ENCODE results near the gene PCNT.
"Not testable (repeated sequence)": the region's sequence is repeated elsewhere in the genome, so short reads cannot be mapped to it uniquely, and the experiment has no call there.

PCNT gene

GRCh38 chr21:46385846-46386733, 62.1 kb downstream of the PCNT start:
- DNase-seq = peak; percentile 30

- no peak for DNase-seq
These were observed 62.8 kb downstream of the PCNT start for GRCh38 chr21:46386734-46387088.

GRCh38 chr21:46388206-46388880, 64.4 kb downstream of the PCNT start:
- DNase-seq = peak; percentile 16

GRCh38 chr21:46388896-46389295, 64.9 kb downstream of the PCNT start:
- DNase-seq = peak; percentile 80

GRCh38 chr21:46390603-46391545, 66.9 kb downstream of the PCNT start:
- no peak for DNase-seq

- DNase-seq = no peak
These were observed 67.8 kb downstream of the PCNT start for GRCh38 chr21:46391773-46392172.

GRCh38 chr21:46392921-46393320, 69.0 kb downstream of the PCNT start:
- no peak for DNase-seq

- no peak for DNase-seq
These were observed 69.5 kb downstream of the PCNT start for GRCh38 chr21:46393451-46393940.

- DNase-seq = no peak
These were observed 70.1 kb downstream of the PCNT start for GRCh38 chr21:46393941-46394594.

GRCh38 chr21:46394595-46395104, 70.7 kb downstream of the PCNT start:
- DNase-seq = no peak

- no peak for DNase-seq
These were observed 73.4 kb downstream of the PCNT start for GRCh38 chr21:46397211-46397905.

- DNase-seq = no peak
These were observed 74.0 kb downstream of the PCNT start for GRCh38 chr21:46397993-46398392.

GRCh38 chr21:46399129-46399528, 75.2 kb downstream of the PCNT start:
- no peak for DNase-seq

GRCh38 chr21:46399686-46400085, 75.7 kb downstream of the PCNT start:
- DNase-seq = no peak

- no peak for DNase-seq
These were observed 77.4 kb downstream of the PCNT start for GRCh38 chr21:46401186-46401910.

GRCh38 chr21:46402421-46402820, 78.5 kb downstream of the PCNT start:
- DNase-seq = no peak

- not testable (repeated sequence) for DNase-seq
These were observed 79.4 kb downstream of the PCNT start for GRCh38 chr21:46403234-46403811.

GRCh38 chr21:46404306-46404705, 80.3 kb downstream of the PCNT start:
- DNase-seq = no peak

GRCh38 chr21:46406001-46406400, 82.0 kb downstream of the PCNT start:
- no peak for DNase-seq

GRCh38 chr21:46409641-46410406, 85.9 kb downstream of the PCNT start:
- no peak for DNase-seq

Measured in MV-4-11 (cell line).